H1 (cell line): ENCODE measurements around the gene KCNMA1. TPM values are rescaled to one million over a fixed set of nuclear protein-coding genes. Genes with fewer than 3 reads are reported as not detected.

Experiments used
- CTCF ChIA-PET: fragments of 300-600 bp; sonication (Branson Sonifier 250); formaldehyde crosslinking; loops from one replicate; lab custom pipeline; 2021; ENCODE audit not compliant: partially characterized antibody; lab: Charles Lee
- POLR2A ChIA-PET: fragments of 300-600 bp; sonication (Branson Sonifier 250); formaldehyde crosslinking; loops from one replicate; lab custom pipeline; 2021; ENCODE audit warnings: inconsistent platforms; ENCODE audit not compliant: partially characterized antibody; lab: Charles Lee
- DNase-seq, 2 experiments: peaks; one replicate each; pipeline versions ENCODE4 v3.0.0 to v3.0.0-alpha.2; 2010 to 2022; ENCODE audit warnings: low spot score in 2 of 2, low read depth in 1 of 2, mixed read lengths in 1 of 2
- FAIRE-seq: peaks from 2 replicates; lab custom pipeline; 2011; peaks lifted over from hg19 to GRCh38; lab: Jason Lieb, UNC
- H2AFZ ChIP-seq: 2 replicates; pipeline ENCODE4 v1.8.1; 2012; ENCODE audit warnings: low read length, inconsistent platforms
- H2AK5ac ChIP-seq: 2 replicates; pipeline ENCODE4 v1.6.1; 2013; ENCODE audit warnings: low read depth, low read length
- H2BK120ac ChIP-seq: replicated peaks from 2 replicates; pipeline ENCODE3; 2013; ENCODE audit warnings: low read depth, low read length, inconsistent platforms
- H2BK12ac ChIP-seq: 2 replicates; pipeline ENCODE4 v1.6.1; 2013; ENCODE audit warnings: low read depth, low read length
- H2BK15ac ChIP-seq: 2 replicates; pipeline ENCODE4 v1.6.1; 2013; ENCODE audit warnings: low read length
- H2BK20ac ChIP-seq: 2 replicates; pipeline ENCODE4 v1.6.1; 2013; ENCODE audit warnings: low read length
- H2BK5ac ChIP-seq: 2 replicates; pipeline ENCODE4 v1.6.1; 2013; ENCODE audit warnings: low read depth, low read length
- H3K14ac ChIP-seq: 2 replicates; pipeline ENCODE4 v1.6.1; 2013; ENCODE audit warnings: inconsistent platforms; ENCODE audit not compliant: insufficient read length
- H3K18ac ChIP-seq: 2 replicates; pipeline ENCODE4 v1.6.1; 2013; ENCODE audit warnings: low read length; ENCODE audit errors: extremely low read depth
- H3K23ac ChIP-seq: 2 replicates; pipeline ENCODE4 v1.6.1; 2013; ENCODE audit warnings: inconsistent platforms; ENCODE audit not compliant: insufficient read length
- H3K23me2 ChIP-seq: 2 replicates; pipeline ENCODE4 v1.6.1; 2013; ENCODE audit warnings: low read depth, low read length
- H3K27ac ChIP-seq: 2 replicates; pipeline ENCODE4 v1.6.1; 2011; ENCODE audit warnings: low read depth, low read length, inconsistent platforms
- H3K27me3 ChIP-seq, 4 experiments: replicated peaks in 1 of 4; 1 replicate in 1 of 4; 2 replicates in 3 of 4; pipeline versions ENCODE4 v1.6.1 to v1.8.1; 2011 to 2013; ENCODE audit warnings: low read length in 3 of 4, mild to moderate bottlenecking in 3 of 4, inconsistent platforms in 2 of 4, mixed read lengths in 2 of 4, moderate library complexity in 1 of 4; ENCODE audit not compliant: control insufficient read depth in 3 of 4, insufficient read depth in 3 of 4; ENCODE audit errors: extremely low read depth in 1 of 4
- H3K36me3 ChIP-seq, 4 experiments: 2 replicates each; pipeline versions ENCODE4 v1.6.1 to v1.8.1; 2011 to 2013; ENCODE audit warnings: mild to moderate bottlenecking in 4 of 4, low read length in 3 of 4, moderate library complexity in 2 of 4, control low read depth in 1 of 4, inconsistent platforms in 1 of 4; ENCODE audit not compliant: insufficient read depth in 4 of 4, control insufficient read depth in 2 of 4
- H3K4ac ChIP-seq: replicated peaks from 2 replicates; pipeline ENCODE3; 2013; ENCODE audit warnings: low read length, low read depth, mixed read lengths, inconsistent platforms; ENCODE audit not compliant: insufficient read length
- H3K4me1 ChIP-seq, 4 experiments: replicated peaks in 1 of 4; 1 replicate in 1 of 4; 2 replicates in 3 of 4; pipeline versions ENCODE4 v1.6.1 to v1.8.1; 2011 to 2013; ENCODE audit warnings: low read length in 3 of 4, inconsistent platforms in 2 of 4, mixed read lengths in 1 of 4; ENCODE audit not compliant: insufficient read depth in 4 of 4, control insufficient read depth in 3 of 4
- H3K4me2 ChIP-seq, 2 experiments: 2 replicates each; pipeline versions ENCODE4 v1.6.1 to v1.8.1; 2011 to 2013; ENCODE audit warnings: low read depth in 2 of 2, low read length in 2 of 2, control low read depth in 1 of 2, inconsistent platforms in 1 of 2, mild to moderate bottlenecking in 1 of 2; ENCODE audit not compliant: insufficient read depth in 1 of 2
- H3K4me3 ChIP-seq, 4 experiments: fragments of 200-600, 300-600 bp in 1 of 4; sonication (generic), shearing (Covaris generic), sonication (Bioruptor Twin) in 1 of 4; 2 replicates each; pipeline versions ENCODE4 v1.5.1 to v1.8.1; 2011 to 2016; ENCODE audit warnings: low read length in 4 of 4, low read depth in 3 of 4, control low read depth in 2 of 4, inconsistent platforms in 2 of 4, mild to moderate bottlenecking in 2 of 4, mixed read lengths in 1 of 4, moderate library complexity in 1 of 4; ENCODE audit not compliant: insufficient read depth in 2 of 4; ENCODE audit errors: extremely low read depth in 1 of 4
- H3K56ac ChIP-seq: replicated peaks from 2 replicates; pipeline ENCODE3; 2013; ENCODE audit warnings: low read depth, mild to moderate bottlenecking, mixed read lengths, low read length, inconsistent platforms; ENCODE audit not compliant: insufficient read length
- H3K79me1 ChIP-seq: 2 replicates; pipeline ENCODE4 v1.6.1; 2013; ENCODE audit warnings: low read depth, low read length, control low read depth
- H3K79me2 ChIP-seq, 2 experiments: 2 replicates each; pipeline versions ENCODE4 v1.6.1 to v1.8.1; 2012 to 2013; ENCODE audit warnings: low read length in 2 of 2, mild to moderate bottlenecking in 2 of 2, inconsistent platforms in 1 of 2; ENCODE audit not compliant: insufficient read depth in 2 of 2, control insufficient read depth in 1 of 2
- H3K9ac ChIP-seq, 4 experiments: replicated peaks in 1 of 4; 1 replicate in 1 of 4; 2 replicates in 3 of 4; pipeline versions ENCODE4 v1.6.1 to v1.8.1; 2011 to 2013; ENCODE audit warnings: low read depth in 3 of 4, low read length in 3 of 4, control low read depth in 2 of 4, mild to moderate bottlenecking in 2 of 4, moderate library complexity in 2 of 4, inconsistent platforms in 1 of 4; ENCODE audit errors: extremely low read depth in 1 of 4
- H3K9me3 ChIP-seq, 2 experiments: 2 replicates each; pipeline versions ENCODE4 v1.6.1 to v1.8.1; 2012 to 2013; ENCODE audit warnings: mild to moderate bottlenecking in 2 of 2, moderate library complexity in 2 of 2, control low read depth in 1 of 2, inconsistent platforms in 1 of 2, low read depth in 1 of 2, low read length in 1 of 2, mixed read lengths in 1 of 2; ENCODE audit not compliant: insufficient read depth in 2 of 2
- H4K20me1 ChIP-seq, 2 experiments: replicated peaks in 1 of 2; 2 replicates each; pipeline versions ENCODE3 to v1.8.1; 2011 to 2013; ENCODE audit warnings: inconsistent platforms in 2 of 2, low read length in 2 of 2, mild to moderate bottlenecking in 1 of 2; ENCODE audit not compliant: insufficient read depth in 2 of 2, control insufficient read depth in 1 of 2
- H4K5ac ChIP-seq: 2 replicates; pipeline ENCODE4 v1.6.1; 2013; ENCODE audit warnings: low read length, low read depth, mixed read lengths, inconsistent platforms; ENCODE audit not compliant: insufficient read length
- H4K8ac ChIP-seq: 2 replicates; pipeline ENCODE4 v1.8.0; 2013; ENCODE audit warnings: mild to moderate bottlenecking, moderate library complexity, low read length, inconsistent platforms; ENCODE audit not compliant: insufficient read depth; ENCODE audit errors: extremely low read depth
- H4K91ac ChIP-seq: replicated peaks from 2 replicates; pipeline ENCODE3; 2013; ENCODE audit warnings: low read length, mixed read lengths, inconsistent platforms; ENCODE audit not compliant: insufficient read length
- BACH1 ChIP-seq: IDR thresholded peaks from 2 replicates; pipeline ENCODE4 v1.6.1; 2012; ENCODE audit warnings: low read length, improper control_type of control experiment
- EP300 ChIP-seq, 2 experiments: IDR thresholded peaks; 1 replicate in 1 of 2; 2 replicates in 1 of 2; pipeline ENCODE4 v1.6.1; 2011 to 2012; ENCODE audit warnings: low read depth in 2 of 2, low read length in 2 of 2, mild to moderate bottlenecking in 2 of 2, borderline replicate concordance in 1 of 2, inconsistent platforms in 1 of 2, moderate library complexity in 1 of 2
- FOSL1 ChIP-seq: IDR thresholded peaks from 2 replicates; pipeline ENCODE4 v1.6.1; 2011; ENCODE audit warnings: mild to moderate bottlenecking, low read depth, low read length, moderate library complexity; ENCODE audit not compliant: insufficient read depth
- JUND ChIP-seq: IDR thresholded peaks from 2 replicates; pipeline ENCODE4 v1.6.1; 2011; ENCODE audit warnings: mild to moderate bottlenecking, improper control_type of control experiment, low read length
- KDM4A ChIP-seq: IDR thresholded peaks from one replicate; pipeline ENCODE4 v1.7.1; 2012; ENCODE audit warnings: low read depth, mild to moderate bottlenecking, moderate library complexity, low read length, inconsistent platforms; ENCODE audit not compliant: severe bottlenecking
- RAD21 ChIP-seq, 2 experiments: IDR thresholded peaks in 1 of 2; conservative IDR thresholded peaks in 1 of 2; 2 replicates each; pipeline ENCODE4 v1.6.1; 2011; ENCODE audit warnings: low read depth in 2 of 2, low read length in 2 of 2, improper control_type of control experiment in 1 of 2, inconsistent platforms in 1 of 2, mild to moderate bottlenecking in 1 of 2, moderate library complexity in 1 of 2
- SIRT6 ChIP-seq: IDR thresholded peaks from one replicate; pipeline ENCODE4 v1.7.1; 2012; ENCODE audit warnings: low read length, inconsistent platforms
- SP1 ChIP-seq: IDR thresholded peaks from 2 replicates; pipeline ENCODE4 v1.6.1; 2011; ENCODE audit warnings: low read depth, low read length
- TAF1 ChIP-seq: IDR thresholded peaks from 2 replicates; pipeline ENCODE4 v1.6.1; 2011; ENCODE audit warnings: mild to moderate bottlenecking, low read depth, low read length
- TBP ChIP-seq: IDR thresholded peaks from 2 replicates; pipeline ENCODE4 v1.6.1; 2011; ENCODE audit warnings: low read depth, low read length, improper control_type of control experiment
- WGBS, 2 experiments: shearing (Covaris generic) in 1 of 2; methylation state at CpG; one replicate each; pipeline versions ENCODE4 v1.1.6 to v1.1.7; 2013 to 2015; ENCODE audit warnings: low lambda C conversion rate in 2 of 2, mixed read lengths in 2 of 2, inconsistent platforms in 1 of 2, low coverage in 1 of 2, missing lambda C conversion rate in 1 of 2; ENCODE audit not compliant: insufficient replicate concordance in 2 of 2, insufficient coverage in 1 of 2, insufficient read length in 1 of 2; ENCODE audit errors: extremely low coverage in 1 of 2, missing lambda C conversion rate in 1 of 2; 5-methylcytosine and 5-hydroxymethylcytosine counted together
- polyA plus RNA-seq, 7 experiments: library from polyadenylated mRNA; depleted of rRNA in 3 of 7; stranded (reverse) in 5 of 7; unstranded in 2 of 7; fragments of >200 nt in 5 of 7; fragments of 200-250 nt in 2 of 7; gene quantifications; 1 replicate in 5 of 7; 2 replicates in 1 of 7; 4 replicates in 1 of 7; pipeline versions ENCODE4 v1.2.1 to v1.2.3, GENCODE V29; 2011 to 2013; ENCODE audit warnings: missing spikeins in 2 of 7, mixed read lengths in 2 of 7
- total RNA-seq: library from RNA; stranded (reverse); fragmentation: NEBNext Ultra II Directional; extraction: Animal tissue kit (Norgen Biotek cat#: 25700); gene quantifications from 2 replicates; pipeline ENCODE4 v1.2.1, GENCODE V29; 2021
- TF ChIP-seq, protein P1 (sequence below): IDR thresholded peaks from 2 replicates; pipeline ENCODE4 v1.6.1; 2012; ENCODE audit warnings: inconsistent platforms
- TF ChIP-seq, protein P2 (sequence below): IDR thresholded peaks from 2 replicates; pipeline ENCODE4 v1.6.1; 2011; ENCODE audit warnings: low read depth, mild to moderate bottlenecking, low read length; ENCODE audit not compliant: insufficient read depth

KCNMA1 gene
- total and polyA plus RNA-seq, 2 of the 8 experiments (the other 6 are each of a cell fraction or from before 2014, with no cell fraction given): 10.2 to 11.1 TPM

DNA sequence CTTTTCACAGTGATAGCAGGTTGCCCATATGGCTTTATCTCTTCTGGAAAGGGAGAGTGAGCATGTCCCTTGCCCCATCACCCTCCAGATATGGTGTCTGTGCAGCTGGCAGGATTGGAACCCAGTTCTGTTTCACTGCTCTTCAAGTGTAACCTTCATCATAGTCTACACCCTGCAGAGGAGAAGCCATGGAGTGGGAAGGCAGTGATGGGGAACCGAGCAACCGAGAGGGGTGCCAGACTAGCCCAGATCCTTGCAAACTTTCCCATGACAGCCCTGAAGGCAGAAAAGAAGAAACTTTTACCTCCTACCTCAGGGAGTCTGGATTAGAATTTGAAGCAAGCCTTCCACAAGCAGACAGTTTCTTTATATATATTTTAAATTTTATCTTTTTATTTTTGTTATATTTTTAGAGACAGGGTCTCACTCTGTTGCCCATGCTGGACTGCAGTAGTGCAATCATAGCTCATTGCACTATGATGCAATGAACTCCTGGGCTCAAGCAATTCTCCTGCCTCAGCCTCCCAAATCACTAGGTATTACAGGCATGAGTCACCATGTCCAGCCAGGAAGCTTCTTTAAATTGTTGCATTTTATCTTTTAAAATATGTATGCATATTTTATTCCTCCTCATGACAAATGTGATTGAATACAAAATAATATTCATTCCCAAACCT, 133.3 kb downstream of the KCNMA1 start:
- no peak overlapping the region for H3K18ac ChIP-seq
- ChIA-PET CTCF (interaction anchor here (0.6 to 6.7 kb wide), 24 partner anchors 9 to 336 kb away, joined by 3 to 55 read pairs (median 4); no protein-coding TSS in a partner anchor), POLR2A (no interaction called here)
- no peak overlapping the region for H3K4me3 ChIP-seq
- H3K79me1 ChIP-seq: no peaks in the 10 kb centered on the region
- no peak overlapping the region for H2BK120ac ChIP-seq
- H3K14ac ChIP-seq: no peak overlapping the region
- H2BK5ac ChIP-seq: no peak overlapping the region
- H4K20me1 ChIP-seq: no peaks in the 10 kb centered on the region
- H3K79me2 ChIP-seq: no peaks in the 10 kb centered on the region
- H3K9me3 ChIP-seq: no peaks in the 10 kb centered on the region
- no peak overlapping the region for H3K23ac ChIP-seq
- H3K27me3 ChIP-seq: no peaks in the 10 kb centered on the region
- no peak overlapping the region for H2BK15ac ChIP-seq
- no peak overlapping the region for H4K8ac ChIP-seq
- no peak for DNase-seq
- no peak overlapping the region for H3K27ac ChIP-seq
- no peak overlapping the region for H2AFZ ChIP-seq
- no peak overlapping the region for H4K91ac ChIP-seq
- H4K5ac ChIP-seq: no peak overlapping the region
- H3K9ac ChIP-seq: no peak overlapping the region
- TF ChIP-seq SP1: no peak
- no peak for TF ChIP-seq FOSL1
- TF ChIP-seq JUND: no peak
- TF ChIP-seq TBP: no peak
- no peak for TF ChIP-seq EP300 (IDR thresholded peaks at IDR 0.05; ENCODE audit: borderline replicate concordance in 1 of 2, low read depth in 2 of 2, low read length in 2 of 2)
- TF ChIP-seq TAF1: no peak
- TF ChIP-seq BACH1: no peak
- TF ChIP-seq, protein P1, sequence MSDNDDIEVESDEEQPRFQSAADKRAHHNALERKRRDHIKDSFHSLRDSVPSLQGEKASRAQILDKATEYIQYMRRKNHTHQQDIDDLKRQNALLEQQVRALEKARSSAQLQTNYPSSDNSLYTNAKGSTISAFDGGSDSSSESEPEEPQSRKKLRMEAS: no peak
- no peak for TF ChIP-seq SIRT6
- TF ChIP-seq KDM4A: no peak
- TF ChIP-seq RAD21 (IDR thresholded peaks at IDR 0.05 in 1 of 2, conservative IDR thresholded peaks at IDR 0.05 in 1 of 2; ENCODE audit: low read depth in 2 of 2, low read length in 2 of 2): no peak
- TF ChIP-seq, protein P2, sequence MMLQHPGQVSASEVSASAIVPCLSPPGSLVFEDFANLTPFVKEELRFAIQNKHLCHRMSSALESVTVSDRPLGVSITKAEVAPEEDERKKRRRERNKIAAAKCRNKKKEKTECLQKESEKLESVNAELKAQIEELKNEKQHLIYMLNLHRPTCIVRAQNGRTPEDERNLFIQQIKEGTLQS: no peak
- H2BK12ac ChIP-seq: no peak overlapping the region
- no peak overlapping the region for H2AK5ac ChIP-seq
- no peak overlapping the region for H2BK20ac ChIP-seq
- no peak for FAIRE-seq
- H3K4me2 ChIP-seq: no peak overlapping the region
- no peak overlapping the region for H3K56ac ChIP-seq
- H3K4me1 ChIP-seq: peaks cover 0 to 5% (median 0%) of the 10 kb centered on the region in 4 experiments; a peak in 1 of 7 replicates
- H3K23me2 ChIP-seq: peaks cover 5% of the 10 kb centered on the region; the same call in 1 of the 2 replicates
- 95% methylated on average over 2 of the region's 2 CpGs; no CpG with 5 or more reads in 1 of the 2 experiments for WGBS, 2 experiments
- no peak overlapping the region for H3K4ac ChIP-seq
- no peaks in the 10 kb centered on the region for H3K36me3 ChIP-seq
